OCI-LY1 (cell line): ENCODE data around the gene RANGAP1.

Experiments used
- EZH2 ChIP-seq: fragments of 200-600 bp; sonication (generic), shearing (Covaris generic); IDR thresholded peaks from 2 replicates; pipeline ENCODE4 v1.8.0; 2017; ENCODE audit warnings: borderline replicate concordance, mixed run types, mild to moderate bottlenecking, antibody characterized with exemption, low read length, moderate library complexity, mixed read lengths
- TF ChIP-seq, protein P1 (sequence below): fragments of 200-600 bp; sonication (generic), shearing (Covaris generic); IDR thresholded peaks from 2 replicates; pipeline ENCODE4 v1.5.1; 2017; ENCODE audit warnings: mild to moderate bottlenecking, antibody characterized with exemption, low read length, moderate library complexity, mixed read lengths

DNA sequence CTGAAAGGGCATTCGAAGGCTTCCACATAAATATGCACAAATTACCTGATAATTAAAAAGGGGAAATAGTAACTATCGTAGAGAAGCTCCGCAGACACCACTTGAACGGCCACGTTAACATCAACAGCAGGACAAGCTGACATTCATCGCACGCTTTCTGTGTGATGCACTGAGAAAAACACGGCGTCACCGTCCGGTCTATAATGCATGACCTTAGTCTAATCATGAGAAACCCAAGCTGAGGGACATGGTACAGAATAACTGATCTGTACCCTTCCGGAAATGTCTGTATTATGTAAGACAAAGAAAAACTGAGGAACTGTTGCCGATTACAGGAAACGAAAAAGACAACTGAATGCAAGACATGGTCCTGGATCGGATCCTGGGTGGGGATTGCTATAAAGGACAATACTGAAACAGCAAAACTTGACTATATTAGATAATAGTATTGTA, 678 bp upstream of the RANGAP1 start:
- TF ChIP-seq, protein P1, sequence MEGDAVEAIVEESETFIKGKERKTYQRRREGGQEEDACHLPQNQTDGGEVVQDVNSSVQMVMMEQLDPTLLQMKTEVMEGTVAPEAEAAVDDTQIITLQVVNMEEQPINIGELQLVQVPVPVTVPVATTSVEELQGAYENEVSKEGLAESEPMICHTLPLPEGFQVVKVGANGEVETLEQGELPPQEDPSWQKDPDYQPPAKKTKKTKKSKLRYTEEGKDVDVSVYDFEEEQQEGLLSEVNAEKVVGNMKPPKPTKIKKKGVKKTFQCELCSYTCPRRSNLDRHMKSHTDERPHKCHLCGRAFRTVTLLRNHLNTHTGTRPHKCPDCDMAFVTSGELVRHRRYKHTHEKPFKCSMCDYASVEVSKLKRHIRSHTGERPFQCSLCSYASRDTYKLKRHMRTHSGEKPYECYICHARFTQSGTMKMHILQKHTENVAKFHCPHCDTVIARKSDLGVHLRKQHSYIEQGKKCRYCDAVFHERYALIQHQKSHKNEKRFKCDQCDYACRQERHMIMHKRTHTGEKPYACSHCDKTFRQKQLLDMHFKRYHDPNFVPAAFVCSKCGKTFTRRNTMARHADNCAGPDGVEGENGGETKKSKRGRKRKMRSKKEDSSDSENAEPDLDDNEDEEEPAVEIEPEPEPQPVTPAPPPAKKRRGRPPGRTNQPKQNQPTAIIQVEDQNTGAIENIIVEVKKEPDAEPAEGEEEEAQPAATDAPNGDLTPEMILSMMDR = no peak
- TF ChIP-seq EZH2 = no peak
